Esophagus squamous epithelium (tissue), 5 donors: ENCODE results near the gene SF3A2. TPM values are rescaled to one million over a fixed set of nuclear protein-coding genes. Genes with fewer than 3 reads are reported as not detected.

Experiments used
- DNase-seq: peaks from one replicate; lab custom pipeline; 2025; lab: John Stamatoyannopoulos, UW
- H3K27ac ChIP-seq, 4 donors: fragments of 200-600 bp; sonication (generic); one replicate each; pipeline ENCODE4 v1.5.1; 2016 to 2019; ENCODE audit warnings: mild to moderate bottlenecking in 1 of 4
- H3K27me3 ChIP-seq, 4 donors: fragments of 200-600 bp; sonication (generic); 1 replicate in 3 of 4; 2 replicates in 1 of 4; pipeline versions ENCODE4 v1.5.1 to v1.6.0; 2017 to 2021; ENCODE audit warnings: antibody characterized with exemption in 1 of 4
- H3K36me3 ChIP-seq, 3 donors: fragments of 200-600 bp; sonication (generic); one replicate each; pipeline ENCODE4 v1.5.1; 2016 to 2019
- H3K4me1 ChIP-seq, 3 donors: fragments of 200-600 bp; sonication (generic); one replicate each; pipeline ENCODE4 v1.5.1; 2017 to 2019
- H3K4me3 ChIP-seq, 4 donors: fragments of 200-600 bp; sonication (generic); 1 replicate in 3 of 4; 2 replicates in 1 of 4; pipeline ENCODE4 v1.5.1; 2016 to 2019; ENCODE audit warnings: mild to moderate bottlenecking in 2 of 4, moderate library complexity in 1 of 4
- H3K9me3 ChIP-seq, 3 donors: fragments of 200-600 bp; sonication (generic); one replicate each; pipeline ENCODE4 v1.5.1; 2016 to 2019
- POLR2A ChIP-seq, 4 donors: fragments of 450-650 bp; IDR thresholded peaks; one replicate each; pipeline ENCODE4 v1.6.1; 2017; ENCODE audit warnings: antibody characterized with exemption in 4 of 4, mild to moderate bottlenecking in 4 of 4, moderate library complexity in 3 of 4
- WGBS, 2 donors: methylation state at CpG; one replicate each; pipeline ENCODE4 v1.1.5; 2018; 5-methylcytosine and 5-hydroxymethylcytosine counted together
- intact Hi-C: fragments of 100-400 bp; cut with DNase I; formaldehyde crosslinking; loops from one replicate; pipeline ENCODE4 v1.15.0; 2022
- total RNA-seq, 4 donors: library from RNA; depleted of rRNA; stranded (reverse); fragments of >200 nt; gene quantifications; one replicate each; pipeline ENCODE4 v1.1.0, GENCODE V29; 2016
- TF ChIP-seq, protein P1 (sequence below), 6 experiments: fragments of 450-650 bp in 4 of 6; fragments of 200-600 bp in 2 of 6; sonication (generic) in 2 of 6; IDR thresholded peaks; one replicate each; pipeline ENCODE4 v1.5.1; 2016 to 2019; ENCODE audit warnings: antibody characterized with exemption in 6 of 6, mild to moderate bottlenecking in 4 of 6, moderate library complexity in 4 of 6
- donor health status: DM: yes; HTN: yes; CAD: no.

SF3A2 gene
- total RNA-seq, 4 donors from 2014 or later = 19.3 to 39.7 (median 31.3) TPM

DNA sequence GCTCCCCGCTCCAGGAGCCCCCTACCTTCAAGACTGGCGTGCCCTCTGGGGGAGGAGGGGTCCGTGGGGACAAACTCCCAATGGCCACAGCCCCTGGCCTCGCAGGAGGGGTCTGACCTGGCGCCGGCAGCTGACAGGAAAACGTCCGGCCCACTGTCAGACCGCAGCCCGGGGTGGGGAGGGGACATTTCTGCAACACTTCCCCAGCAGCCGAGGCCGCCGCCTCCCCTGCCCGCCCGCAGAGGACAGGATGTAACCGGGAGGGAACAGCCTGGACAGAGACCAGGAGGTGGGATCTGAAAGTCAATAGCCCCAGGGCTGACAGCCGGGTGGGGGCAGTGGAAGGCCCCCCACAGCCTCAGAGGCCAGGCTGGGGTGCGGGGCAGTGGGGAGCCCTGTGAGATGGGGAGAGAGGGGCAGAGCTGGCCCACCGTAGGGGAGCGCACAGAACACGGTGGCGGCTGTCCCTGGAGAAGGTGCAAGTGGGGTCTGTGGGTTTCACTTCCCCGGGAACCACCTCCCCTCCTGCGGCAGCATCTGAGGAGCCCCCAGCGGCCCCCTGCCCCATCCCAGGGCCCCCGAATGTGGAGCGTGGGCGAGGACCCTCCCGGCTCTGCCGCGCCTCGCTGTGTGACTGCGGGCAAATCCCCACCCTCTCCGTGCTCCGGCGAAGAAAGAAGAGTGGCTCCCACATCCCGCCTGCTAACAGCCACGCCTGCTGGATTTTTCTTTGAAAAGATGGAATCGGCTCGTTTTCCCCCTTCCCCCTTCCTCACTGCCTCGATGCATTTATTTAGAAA lies 45.6 kb downstream of the SF3A2 start, which contains the start of gene PEAK3:
Gene PEAK3 (minus strand): TSS at position 114 of the 800 bp plus-strand sequence. CDS start 1,244 bp downstream, outside the sequence.
- H3K4me3 ChIP-seq = peak within 1 kb of the TSS in 3 of 4 donors; percentile 37 to 61 (median 39)
- DNase-seq = peak; percentile 54
- 31% methylated on average over 10 to 12 of the region's 41 CpGs for WGBS, 2 donors

GRCh38 chr19:2282862-2283237 lies 46.2 kb downstream of the SF3A2 start:
- H3K4me1 ChIP-seq = peaks cover 0 to 16% (median 10%) of the 10 kb centered on the region in 3 donors
- no peak for DNase-seq
- peak overlapping the region in 2 of 4 donors; percentile 39 to 61 for H3K4me3 ChIP-seq
- H3K27ac ChIP-seq = peak overlapping the region in 1 of 4 donors; percentile 12
- 68 to 74% methylated on average over 8 to 9 of the region's 11 CpGs for WGBS, 2 donors
- H3K9me3 ChIP-seq = no peaks in the 10 kb centered on the region
- no peak for TF ChIP-seq POLR2A (IDR thresholded peaks at IDR 0.05)
- TF ChIP-seq, protein P1, sequence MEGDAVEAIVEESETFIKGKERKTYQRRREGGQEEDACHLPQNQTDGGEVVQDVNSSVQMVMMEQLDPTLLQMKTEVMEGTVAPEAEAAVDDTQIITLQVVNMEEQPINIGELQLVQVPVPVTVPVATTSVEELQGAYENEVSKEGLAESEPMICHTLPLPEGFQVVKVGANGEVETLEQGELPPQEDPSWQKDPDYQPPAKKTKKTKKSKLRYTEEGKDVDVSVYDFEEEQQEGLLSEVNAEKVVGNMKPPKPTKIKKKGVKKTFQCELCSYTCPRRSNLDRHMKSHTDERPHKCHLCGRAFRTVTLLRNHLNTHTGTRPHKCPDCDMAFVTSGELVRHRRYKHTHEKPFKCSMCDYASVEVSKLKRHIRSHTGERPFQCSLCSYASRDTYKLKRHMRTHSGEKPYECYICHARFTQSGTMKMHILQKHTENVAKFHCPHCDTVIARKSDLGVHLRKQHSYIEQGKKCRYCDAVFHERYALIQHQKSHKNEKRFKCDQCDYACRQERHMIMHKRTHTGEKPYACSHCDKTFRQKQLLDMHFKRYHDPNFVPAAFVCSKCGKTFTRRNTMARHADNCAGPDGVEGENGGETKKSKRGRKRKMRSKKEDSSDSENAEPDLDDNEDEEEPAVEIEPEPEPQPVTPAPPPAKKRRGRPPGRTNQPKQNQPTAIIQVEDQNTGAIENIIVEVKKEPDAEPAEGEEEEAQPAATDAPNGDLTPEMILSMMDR (IDR thresholded peaks at IDR 0.05) = no peak
- H3K36me3 ChIP-seq = no peaks in the 10 kb centered on the region
- intact Hi-C loops = loop anchor here (10.0 kb wide), 2 partner anchors 112 to 342 kb away; no protein-coding TSS in a partner anchor
- H3K27me3 ChIP-seq = peaks cover 0 to 41% (median 0%) of the 10 kb centered on the region in 4 donors

More for the DNA sequence above, 45.6 kb downstream of the SF3A2 start, which contains the start of gene PEAK3:
- no peaks in the 10 kb centered on the region for H3K36me3 ChIP-seq
- intact Hi-C loops = loop anchor here (10.0 kb wide), 2 partner anchors 113 to 343 kb away; no protein-coding TSS in a partner anchor
- no peaks in the 10 kb centered on the region for H3K9me3 ChIP-seq
- H3K27ac ChIP-seq = peak within 1 kb of the TSS; percentile 12 to 62 (median 38)
- peaks cover 0 to 16% (median 10%) of the 10 kb centered on the region in 3 donors for H3K4me1 ChIP-seq
- H3K27me3 ChIP-seq = peaks cover 0 to 36% (median 0%) of the 10 kb centered on the region in 4 donors
- TF ChIP-seq, protein P1 (IDR thresholded peaks at IDR 0.05) = no peak
- TF ChIP-seq POLR2A (IDR thresholded peaks at IDR 0.05) = peak in 1 of 4 donors; percentile 18

- intact Hi-C loops = loop anchor here (10.0 kb wide), 2 partner anchors 111 to 341 kb away; no protein-coding TSS in a partner anchor
- peaks cover 0 to 53% (median 2%) of the 10 kb centered on the region in 4 donors for H3K27me3 ChIP-seq
- no peaks in the 10 kb centered on the region for H3K9me3 ChIP-seq
- TF ChIP-seq, protein P1 (IDR thresholded peaks at IDR 0.05) = no peak
- TF ChIP-seq POLR2A (IDR thresholded peaks at IDR 0.05) = no peak
- WGBS, 2 donors = 87 to 96% methylated on average over 5 to 7 of the region's 8 CpGs
- no peak overlapping the region for H3K4me3 ChIP-seq
- no peak for DNase-seq
- peaks cover 0 to 23% (median 10%) of the 10 kb centered on the region in 3 donors for H3K4me1 ChIP-seq
- no peaks in the 10 kb centered on the region for H3K36me3 ChIP-seq
- no peak overlapping the region for H3K27ac ChIP-seq
These were observed 47.3 kb downstream of the SF3A2 start for GRCh38 chr19:2283835-2284507.

DNA sequence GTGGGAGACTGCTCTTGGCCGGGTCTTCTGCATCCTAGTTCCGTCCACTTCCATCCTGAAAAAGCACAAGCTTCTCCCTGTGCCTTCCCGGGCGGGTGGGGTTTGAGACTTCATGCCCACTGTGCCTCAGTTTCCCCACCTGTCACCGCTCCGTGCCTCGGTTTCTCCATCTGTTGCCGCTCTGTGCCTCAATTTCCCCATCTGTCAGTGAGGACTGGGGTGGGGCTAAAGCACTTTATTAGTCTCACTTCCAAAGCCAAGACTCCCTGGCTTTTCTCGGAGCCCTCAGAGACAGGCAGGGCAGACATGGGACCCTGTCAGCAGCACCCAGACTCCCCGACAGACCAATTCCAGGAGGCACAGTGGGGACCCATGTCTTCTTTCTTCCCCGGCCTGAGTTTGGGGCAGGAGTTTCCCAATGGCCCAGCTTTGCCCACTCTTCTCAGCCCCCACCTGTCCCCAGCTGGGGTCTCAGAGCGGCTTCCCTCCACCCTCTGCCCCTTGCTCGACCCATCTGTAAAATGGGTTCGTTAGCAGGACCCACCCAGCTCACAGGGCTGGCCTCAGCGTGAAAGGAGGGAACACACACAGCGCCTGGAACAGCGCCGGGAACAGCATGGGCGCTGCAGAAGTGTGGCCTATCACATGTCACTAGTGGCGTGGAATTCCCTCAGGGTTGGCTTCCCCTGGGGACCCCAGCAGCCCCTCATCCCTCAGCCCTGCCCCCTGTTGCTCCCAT lies 49.9 kb downstream of the SF3A2 start:
- Histone ChIP-seq H3K36me3 (no peaks in the 10 kb centered on the region), H3K4me1 (peaks cover 21 to 46% (median 30%) of the 10 kb centered on the region in 3 donors), H3K27me3 (peaks cover 16 to 79% (median 22%) of the 10 kb centered on the region in 4 donors), H3K9me3 (no peaks in the 10 kb centered on the region), H3K4me3 (no peak overlapping the region), H3K27ac (no peak overlapping the region)
- 75 to 82% methylated on average over 5 to 10 of the region's 20 CpGs for WGBS, 2 donors
- no peak for DNase-seq
- intact Hi-C loops = loop anchor here (10.0 kb wide), 2 partner anchors 108 to 338 kb away; no protein-coding TSS in a partner anchor
- TF ChIP-seq POLR2A (IDR thresholded peaks at IDR 0.05) = no peak
- TF ChIP-seq, protein P1 (IDR thresholded peaks at IDR 0.05) = no peak
